Keratinocyte (primary cell): ENCODE results near the gene OR6N2.

ENCODE experiments used
- EZH2 ChIP-seq: IDR thresholded peaks from one replicate; pipeline ENCODE4 v1.6.1; 2012; ENCODE audit warnings: inconsistent platforms, mild to moderate bottlenecking, low read length, moderate library complexity
- TF ChIP-seq, protein P1 (sequence below), 3 experiments: IDR thresholded peaks in 1 of 3; conservative IDR thresholded peaks in 1 of 3; optimal IDR thresholded peaks in 1 of 3; 2 replicates in 2 of 3; 3 replicates in 1 of 3; pipeline versions ENCODE3 to v1.5.1; 2011; ENCODE audit warnings: low read length in 3 of 3, mild to moderate bottlenecking in 3 of 3, moderate library complexity in 2 of 3, control low read depth in 1 of 3, inconsistent platforms in 1 of 3; ENCODE audit not compliant: insufficient read depth in 2 of 3; ENCODE audit errors: extremely low read depth in 1 of 3

DNA sequence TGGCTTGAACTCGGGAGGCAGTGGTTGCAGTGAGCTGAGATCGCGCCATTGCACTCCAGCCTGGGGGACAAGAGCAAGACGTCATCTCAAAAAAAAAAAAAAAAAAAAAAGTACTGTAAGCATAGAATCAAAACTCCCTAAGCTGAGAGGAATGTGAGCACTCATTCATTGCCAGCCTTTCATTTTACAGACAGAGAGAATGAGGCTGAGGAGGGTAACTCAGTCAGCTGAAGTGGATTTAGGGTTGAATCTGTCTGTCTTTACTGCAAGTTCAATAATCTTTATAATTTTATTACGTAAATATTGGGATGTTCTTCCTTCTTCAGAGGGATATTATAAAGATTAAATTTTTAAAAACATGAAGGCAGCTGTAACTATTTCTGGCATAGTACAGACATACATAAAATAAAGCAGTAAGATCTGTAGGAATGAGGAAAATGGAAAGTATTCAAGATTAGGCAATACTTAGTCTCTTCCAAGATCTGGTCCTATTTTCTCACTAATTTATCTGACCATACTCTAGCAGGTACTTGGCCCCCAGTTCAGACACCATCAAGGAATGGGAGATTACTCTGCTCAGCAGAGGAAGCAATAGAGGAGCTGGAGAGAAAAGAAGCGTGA, 26.0 kb upstream of the OR6N2 start:
- TF ChIP-seq, protein P1, sequence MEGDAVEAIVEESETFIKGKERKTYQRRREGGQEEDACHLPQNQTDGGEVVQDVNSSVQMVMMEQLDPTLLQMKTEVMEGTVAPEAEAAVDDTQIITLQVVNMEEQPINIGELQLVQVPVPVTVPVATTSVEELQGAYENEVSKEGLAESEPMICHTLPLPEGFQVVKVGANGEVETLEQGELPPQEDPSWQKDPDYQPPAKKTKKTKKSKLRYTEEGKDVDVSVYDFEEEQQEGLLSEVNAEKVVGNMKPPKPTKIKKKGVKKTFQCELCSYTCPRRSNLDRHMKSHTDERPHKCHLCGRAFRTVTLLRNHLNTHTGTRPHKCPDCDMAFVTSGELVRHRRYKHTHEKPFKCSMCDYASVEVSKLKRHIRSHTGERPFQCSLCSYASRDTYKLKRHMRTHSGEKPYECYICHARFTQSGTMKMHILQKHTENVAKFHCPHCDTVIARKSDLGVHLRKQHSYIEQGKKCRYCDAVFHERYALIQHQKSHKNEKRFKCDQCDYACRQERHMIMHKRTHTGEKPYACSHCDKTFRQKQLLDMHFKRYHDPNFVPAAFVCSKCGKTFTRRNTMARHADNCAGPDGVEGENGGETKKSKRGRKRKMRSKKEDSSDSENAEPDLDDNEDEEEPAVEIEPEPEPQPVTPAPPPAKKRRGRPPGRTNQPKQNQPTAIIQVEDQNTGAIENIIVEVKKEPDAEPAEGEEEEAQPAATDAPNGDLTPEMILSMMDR (optimal IDR thresholded peaks at IDR 0.05 in 1 of 3, IDR thresholded peaks at IDR 0.05 in 1 of 3, conservative IDR thresholded peaks at IDR 0.05 in 1 of 3; ENCODE audit: extremely low read depth in 1 of 3, insufficient read depth in 2 of 3, low read length in 3 of 3) = no peak
- no peak for TF ChIP-seq EZH2
